Sigmoid colon (tissue), 7 donors: ENCODE results near the gene ALDOB. TPM values are rescaled to one million over a fixed set of nuclear protein-coding genes. Genes with fewer than 3 reads are reported as not detected.

Source experiments
- DNase-seq: peaks from one replicate; pipeline ENCODE4 v3.0.0-alpha.2; 2019
- H3K27ac ChIP-seq, 4 donors: fragments of 200-600 bp; sonication (generic); one replicate each; pipeline ENCODE4 v1.5.1; 2016 to 2019; ENCODE audit warnings: mild to moderate bottlenecking in 1 of 4
- H3K27me3 ChIP-seq, 3 donors: fragments of 200-600 bp; sonication (generic); one replicate each; pipeline ENCODE4 v1.5.1; 2019; ENCODE audit warnings: mild to moderate bottlenecking in 1 of 3
- H3K36me3 ChIP-seq, 4 donors: fragments of 200-600 bp; sonication (generic); one replicate each; pipeline ENCODE4 v1.5.1; 2016 to 2019
- H3K4me1 ChIP-seq, 4 donors: fragments of 200-600 bp; sonication (generic); one replicate each; pipeline ENCODE4 v1.5.1; 2017 to 2019
- H3K4me3 ChIP-seq, 4 donors: fragments of 200-600 bp; sonication (generic); one replicate each; pipeline ENCODE4 v1.5.1; 2017 to 2019; ENCODE audit warnings: mild to moderate bottlenecking in 2 of 4, moderate library complexity in 1 of 4
- H3K9me3 ChIP-seq, 4 donors: fragments of 200-600 bp in 3 of 4; sonication (generic) in 3 of 4; one replicate each; pipeline versions ENCODE4 v1.5.1 to v1.6.1; 2013 to 2019
- CTCF ChIP-seq, 4 experiments: fragments of 450-650 bp in 3 of 4; fragments of 200-600 bp in 1 of 4; IDR thresholded peaks; one replicate each; pipeline ENCODE4 v1.5.1; 2016 to 2019; ENCODE audit warnings: antibody characterized with exemption in 4 of 4, mild to moderate bottlenecking in 3 of 4, moderate library complexity in 2 of 4
- EP300 ChIP-seq, 4 donors: sonication (generic); formaldehyde crosslinking; IDR thresholded peaks; one replicate each; pipeline ENCODE4 v1.6.1; 2017; ENCODE audit warnings: antibody characterized with exemption in 4 of 4
- POLR2A ChIP-seq, 2 donors: fragments of 450-650 bp; IDR thresholded peaks; one replicate each; pipeline ENCODE4 v1.6.1; 2016; ENCODE audit warnings: antibody characterized with exemption in 2 of 2, mild to moderate bottlenecking in 2 of 2, moderate library complexity in 2 of 2
- POLR2AphosphoS5 ChIP-seq, 4 donors: sonication (generic); formaldehyde crosslinking; IDR thresholded peaks; one replicate each; pipeline ENCODE4 v1.6.1; 2017; ENCODE audit warnings: antibody characterized with exemption in 4 of 4
- WGBS, 2 donors: extraction: QIAGEN DNeasy Blood & Tissue Kit; methylation state at CpG; one replicate each; pipeline ENCODE4 v1.1.7; 2013; 5-methylcytosine and 5-hydroxymethylcytosine counted together
- intact Hi-C: fragments of 100-400 bp; cut with DNase I; formaldehyde crosslinking; loops from one replicate; pipeline ENCODE4 v1.15.1; 2023
- polyA plus RNA-seq, 3 donors: library from polyadenylated mRNA; stranded (reverse); fragments of 200-250 nt; gene quantifications; one replicate each; pipeline ENCODE4 v1.2.3, GENCODE V29; 2013
- total RNA-seq, 4 donors: library from RNA; depleted of rRNA; stranded (reverse); fragments of >200 nt; gene quantifications; one replicate each; pipeline ENCODE4 v1.1.0, GENCODE V29; 2016
- donor health status: healthy with polysubstance abuse.
- donor health status: Bipolar disorder and iron deficiency.
- donor health status: healthy.

ALDOB gene
- total and polyA plus RNA-seq, 7 donors, result 0.82 to 40.5 (median 1.1) TPM; not detected in 2

GRCh38 chr9:101429736-101430135, 5.8 kb downstream of the ALDOB start:
- TF ChIP-seq POLR2A (IDR thresholded peaks at IDR 0.05) (no peak), EP300 (IDR thresholded peaks at IDR 0.05) (no peak), CTCF (IDR thresholded peaks at IDR 0.05) (no peak), POLR2AphosphoS5 (IDR thresholded peaks at IDR 0.05) (no peak)
- H3K4me3 ChIP-seq, result no peak overlapping the region
- no peaks in the 10 kb centered on the region for H3K27me3 ChIP-seq
- no peak overlapping the region for H3K27ac ChIP-seq
- no peaks in the 10 kb centered on the region for H3K4me1 ChIP-seq
- intact Hi-C loops, result no loop called here
- WGBS, 2 donors, result 93 to 95% methylated on average over 7 of the region's 7 CpGs
- no peaks in the 10 kb centered on the region for H3K9me3 ChIP-seq
- no peaks in the 10 kb centered on the region for H3K36me3 ChIP-seq
- DNase-seq, result no peak

- no peak overlapping the region for H3K27ac ChIP-seq
- WGBS, 2 donors, result 90 to 93% methylated on average over 3 of the region's 3 CpGs
- H3K27me3 ChIP-seq, result no peaks in the 10 kb centered on the region
- TF ChIP-seq CTCF (IDR thresholded peaks at IDR 0.05), result no peak
- no peak for TF ChIP-seq POLR2AphosphoS5 (IDR thresholded peaks at IDR 0.05)
- no peak for TF ChIP-seq POLR2A (IDR thresholded peaks at IDR 0.05)
- no peak for TF ChIP-seq EP300 (IDR thresholded peaks at IDR 0.05)
- DNase-seq, result no peak
- H3K4me1 ChIP-seq, result no peaks in the 10 kb centered on the region
- H3K9me3 ChIP-seq, result no peaks in the 10 kb centered on the region
- H3K4me3 ChIP-seq, result no peak overlapping the region
- no peaks in the 10 kb centered on the region for H3K36me3 ChIP-seq
- intact Hi-C loops, result no loop called here
These were observed 6.7 kb downstream of the ALDOB start for GRCh38 chr9:101428909-101429308.

- WGBS, 2 donors, result 61 to 79% methylated on average over 3 of the region's 3 CpGs
- H3K4me1 ChIP-seq, result no peaks in the 10 kb centered on the region
- TF ChIP-seq POLR2AphosphoS5 (IDR thresholded peaks at IDR 0.05), result no peak
- TF ChIP-seq POLR2A (IDR thresholded peaks at IDR 0.05), result no peak
- TF ChIP-seq EP300 (IDR thresholded peaks at IDR 0.05), result no peak
- no peak for TF ChIP-seq CTCF (IDR thresholded peaks at IDR 0.05)
- H3K27ac ChIP-seq, result no peak overlapping the region
- H3K4me3 ChIP-seq, result no peak overlapping the region
- no peaks in the 10 kb centered on the region for H3K27me3 ChIP-seq
- intact Hi-C loops, result no loop called here
- no peak for DNase-seq
- no peaks in the 10 kb centered on the region for H3K9me3 ChIP-seq
- H3K36me3 ChIP-seq, result no peaks in the 10 kb centered on the region
These were observed 7.5 kb downstream of the ALDOB start for GRCh38 chr9:101427957-101428655.

- Histone ChIP-seq H3K4me1 (no peaks in the 10 kb centered on the region), H3K27ac (no peak overlapping the region), H3K9me3 (no peaks in the 10 kb centered on the region), H3K36me3 (no peaks in the 10 kb centered on the region), H3K27me3 (no peaks in the 10 kb centered on the region), H3K4me3 (no peak overlapping the region)
- no peak for DNase-seq
- intact Hi-C loops, result no loop called here
- TF ChIP-seq POLR2A (IDR thresholded peaks at IDR 0.05), result no peak
- TF ChIP-seq CTCF (IDR thresholded peaks at IDR 0.05), result no peak
- TF ChIP-seq EP300 (IDR thresholded peaks at IDR 0.05), result no peak
- no peak for TF ChIP-seq POLR2AphosphoS5 (IDR thresholded peaks at IDR 0.05)
- WGBS, 2 donors, result 95 to 98% methylated on average over 8 of the region's 8 CpGs
These were observed 8.2 kb downstream of the ALDOB start for GRCh38 chr9:101427358-101427757.

- 34 to 81% methylated on average over 5 of the region's 5 CpGs for WGBS, 2 donors
- H3K4me3 ChIP-seq, result no peak overlapping the region
- H3K27ac ChIP-seq, result no peak overlapping the region
- no peaks in the 10 kb centered on the region for H3K27me3 ChIP-seq
- no peaks in the 10 kb centered on the region for H3K4me1 ChIP-seq
- intact Hi-C loops, result no loop called here
- H3K36me3 ChIP-seq, result no peaks in the 10 kb centered on the region
- TF ChIP-seq EP300 (IDR thresholded peaks at IDR 0.05) (no peak), POLR2AphosphoS5 (IDR thresholded peaks at IDR 0.05) (no peak), POLR2A (IDR thresholded peaks at IDR 0.05) (no peak), CTCF (IDR thresholded peaks at IDR 0.05) (no peak)
- DNase-seq, result no peak
- H3K9me3 ChIP-seq, result peaks cover 0 to 10% (median 1%) of the 10 kb centered on the region in 4 donors
These were observed 13.9 kb downstream of the ALDOB start for GRCh38 chr9:101421653-101422065.
